BJ (cell line): Measurements from ENCODE around the gene MCC. TPM values are rescaled to one million over a fixed set of nuclear protein-coding genes. Genes with fewer than 3 reads are reported as not detected.

Source experiments
- CTCF ChIA-PET: fragments of 350-600 bp; formaldehyde crosslinking; extraction: SDS; loops from one replicate; lab custom pipeline; 2021; ENCODE audit warnings: antibody characterized with exemption, inconsistent platforms; lab: Yijun Ruan, JAX
- POLR2A ChIA-PET: fragments of 300-600 bp; sonication (Branson Sonifier 250); formaldehyde crosslinking; extraction: SDS; loops from one replicate; lab custom pipeline; 2021; ENCODE audit warnings: antibody characterized with exemption; lab: Charles Lee
- DNase-seq: peaks from one replicate; pipeline ENCODE4 v3.0.0-alpha.2; 2011; ENCODE audit warnings: low read depth
- H3K27me3 ChIP-seq: 2 replicates; pipeline ENCODE4 v1.6.0; 2011; ENCODE audit warnings: low read length; ENCODE audit not compliant: control insufficient read depth, insufficient read depth
- H3K36me3 ChIP-seq: 2 replicates; pipeline ENCODE4 v1.5.1; 2011; ENCODE audit warnings: low read length; ENCODE audit not compliant: control insufficient read depth, insufficient read depth
- H3K4me3 ChIP-seq: 2 replicates; pipeline ENCODE4 v1.5.1; 2011; ENCODE audit warnings: low read depth, mild to moderate bottlenecking, control low read depth, low read length
- CTCF ChIP-seq: IDR thresholded peaks from 2 replicates; pipeline ENCODE4 v1.5.1; 2011; ENCODE audit warnings: low read depth, mild to moderate bottlenecking, control low read depth, inconsistent platforms, low read length, moderate library complexity; ENCODE audit not compliant: insufficient read depth
- polyA minus RNA-seq: library from RNA; depleted of rRNA, polyadenylated mRNA; stranded (reverse); fragments of >200 nt; gene quantifications from 2 replicates; pipeline ENCODE4 v1.2.3, GENCODE V29; 2011; rRNA and poly(A)+ RNA removed
- polyA plus RNA-seq: library from polyadenylated mRNA; depleted of rRNA; stranded (reverse); fragments of >200 nt; gene quantifications from 2 replicates; pipeline ENCODE4 v1.2.3, GENCODE V29; 2011; rRNA removed

The MCC gene
- 2.3 TPM in 2 replicates for polyA plus RNA-seq
- 4.3 and 5.9 TPM in 2 replicates for polyA minus RNA-seq

GRCh38 chr5:113487781-113488644 is at the start of gene MCC:
Gene MCC, minus strand, starts transcription at chr5:113488453.
- H3K27me3 ChIP-seq = no peaks in the 10 kb centered on the region; the same call in 1 of the 2 replicates
- H3K4me3 ChIP-seq = peak within 1 kb of the TSS; percentile 60
- ChIA-PET POLR2A (no interaction called here), CTCF (interaction anchor here (1.1 to 1.9 kb wide), 2 partner anchors 14 to 15 kb away, joined by 3 to 7 read pairs; no protein-coding TSS in a partner anchor)
- peak; percentile 41 for DNase-seq
- TF ChIP-seq CTCF = no peak
- no peaks in the 10 kb centered on the region for H3K36me3 ChIP-seq

DNA sequence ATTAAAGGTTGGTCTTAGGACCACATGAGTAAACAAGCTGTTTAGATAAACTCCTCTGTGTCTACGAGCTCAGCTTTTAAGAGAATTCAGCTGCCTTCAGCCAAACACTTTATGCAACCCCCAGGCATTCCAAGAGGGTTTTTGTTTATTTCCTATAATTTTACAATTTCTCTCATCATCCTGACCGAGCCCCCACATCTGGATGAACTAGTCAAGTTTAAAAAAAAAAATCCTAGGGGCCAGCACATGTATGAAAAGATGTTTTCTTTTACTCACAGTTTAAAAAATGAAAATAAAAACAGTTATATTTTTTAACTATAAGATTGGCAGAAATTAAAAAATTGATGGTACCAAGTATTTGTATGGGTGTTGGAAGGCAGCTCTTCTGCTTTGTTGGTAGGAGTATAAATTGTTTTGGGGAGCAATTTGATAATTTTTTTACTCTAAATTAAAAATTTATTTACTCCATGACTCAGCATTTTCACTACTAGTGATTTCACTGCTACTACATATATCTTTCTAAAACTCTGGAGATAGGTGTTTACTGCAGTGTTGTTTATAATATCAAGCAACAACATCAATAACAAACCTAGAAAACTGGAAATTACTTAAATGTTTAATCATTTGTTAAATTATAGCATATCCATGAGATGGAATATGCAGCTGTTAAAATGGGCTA is 43.4 kb upstream of the MCC start:
- POLR2A ChIA-PET = no interaction called here
- no peak for TF ChIP-seq CTCF

DNA sequence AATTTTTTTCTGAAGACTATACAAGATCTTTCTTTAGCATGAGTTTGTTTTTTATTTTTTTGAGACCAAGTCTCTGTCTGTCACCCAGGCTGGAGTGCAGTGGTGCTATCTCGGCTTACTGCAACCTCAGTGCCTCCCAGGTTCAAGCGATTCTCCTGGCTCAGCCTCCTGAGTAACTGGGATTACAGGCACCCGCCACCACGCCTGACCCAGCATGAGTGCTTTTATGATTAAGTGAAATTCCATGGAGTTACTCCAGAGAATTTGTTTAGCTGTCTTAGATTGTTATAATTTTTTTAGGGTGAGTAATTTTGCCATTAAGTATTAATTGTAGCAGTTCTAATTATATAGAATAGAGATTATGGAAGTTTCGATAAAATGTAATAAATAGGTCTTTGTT is 39.5 kb upstream of the MCC start:
- Histone ChIP-seq H3K36me3 (no peaks in the 10 kb centered on the region), H3K4me3 (no peak overlapping the region), H3K27me3 (no peaks in the 10 kb centered on the region)
- ChIA-PET POLR2A (no interaction called here), CTCF (no interaction called here)
- DNase-seq = no peak
- no peak for TF ChIP-seq CTCF

More for the DNA sequence above, 43.4 kb upstream of the MCC start:
- no peak for DNase-seq
- H3K27me3 ChIP-seq = no peaks in the 10 kb centered on the region
- no peaks in the 10 kb centered on the region for H3K36me3 ChIP-seq
- no peak overlapping the region for H3K4me3 ChIP-seq
- CTCF ChIA-PET = interaction anchor here (0.9 to 1.4 kb wide), 2 partner anchors 9 to 535 kb away, joined by 4 to 5 read pairs; no protein-coding TSS in a partner anchor

DNA sequence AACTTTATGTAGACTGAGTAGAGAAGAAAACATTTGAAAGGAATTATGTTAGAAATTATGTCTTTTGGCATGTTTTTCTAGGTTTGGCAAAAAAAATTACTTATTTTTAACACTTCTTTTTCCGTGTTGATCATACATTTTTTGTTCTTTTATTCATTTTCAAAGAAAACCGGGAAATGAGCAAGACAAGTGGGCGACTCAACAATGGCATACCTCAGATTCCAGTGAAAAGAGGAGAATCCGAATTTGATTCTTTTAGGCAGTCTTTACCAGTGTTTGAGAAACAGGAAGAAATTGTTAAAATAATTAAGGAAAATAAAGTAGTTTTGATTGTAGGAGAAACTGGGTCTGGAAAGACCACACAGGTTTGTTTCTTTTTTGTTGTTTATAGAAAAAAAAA is 38.2 kb upstream of the MCC start:
- ChIA-PET CTCF (no interaction called here), POLR2A (no interaction called here)
- Histone ChIP-seq H3K27me3 (no peaks in the 10 kb centered on the region), H3K4me3 (no peak overlapping the region), H3K36me3 (no peaks in the 10 kb centered on the region)
- DNase-seq = no peak
- TF ChIP-seq CTCF = no peak

- Histone ChIP-seq H3K27me3 (no peaks in the 10 kb centered on the region), H3K4me3 (no peak overlapping the region), H3K36me3 (no peaks in the 10 kb centered on the region)
- ChIA-PET POLR2A (no interaction called here), CTCF (interaction anchor here (1.4 kb wide), 1 partner anchor 529 kb away, joined by 4 read pairs; no protein-coding TSS in a partner anchor)
- TF ChIP-seq CTCF = no peak
- no peak for DNase-seq
Measured at GRCh38 chr5:113524927-113525326, 36.7 kb upstream of the MCC start.
